GM18868 (cell line): ENCODE results near the gene CLDN15.
A peak's percentile ranks its signal among the peaks of the same experiment; 100 is the strongest.
"Not testable (repeated sequence)": the region's sequence is repeated elsewhere in the genome, so short reads cannot be mapped to it uniquely, and the experiment has no call there.

Source experiments
- ATAC-seq: cut with Tn5 transposase; IDR thresholded peaks from one replicate; pipeline ENCODE4 v1.9.1; 2021; ENCODE audit warnings: mild to moderate bottlenecking, moderate library complexity; ENCODE audit not compliant: unreplicated experiment

The CLDN15 gene, protein sequence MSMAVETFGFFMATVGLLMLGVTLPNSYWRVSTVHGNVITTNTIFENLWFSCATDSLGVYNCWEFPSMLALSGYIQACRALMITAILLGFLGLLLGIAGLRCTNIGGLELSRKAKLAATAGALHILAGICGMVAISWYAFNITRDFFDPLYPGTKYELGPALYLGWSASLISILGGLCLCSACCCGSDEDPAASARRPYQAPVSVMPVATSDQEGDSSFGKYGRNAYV

DNA sequence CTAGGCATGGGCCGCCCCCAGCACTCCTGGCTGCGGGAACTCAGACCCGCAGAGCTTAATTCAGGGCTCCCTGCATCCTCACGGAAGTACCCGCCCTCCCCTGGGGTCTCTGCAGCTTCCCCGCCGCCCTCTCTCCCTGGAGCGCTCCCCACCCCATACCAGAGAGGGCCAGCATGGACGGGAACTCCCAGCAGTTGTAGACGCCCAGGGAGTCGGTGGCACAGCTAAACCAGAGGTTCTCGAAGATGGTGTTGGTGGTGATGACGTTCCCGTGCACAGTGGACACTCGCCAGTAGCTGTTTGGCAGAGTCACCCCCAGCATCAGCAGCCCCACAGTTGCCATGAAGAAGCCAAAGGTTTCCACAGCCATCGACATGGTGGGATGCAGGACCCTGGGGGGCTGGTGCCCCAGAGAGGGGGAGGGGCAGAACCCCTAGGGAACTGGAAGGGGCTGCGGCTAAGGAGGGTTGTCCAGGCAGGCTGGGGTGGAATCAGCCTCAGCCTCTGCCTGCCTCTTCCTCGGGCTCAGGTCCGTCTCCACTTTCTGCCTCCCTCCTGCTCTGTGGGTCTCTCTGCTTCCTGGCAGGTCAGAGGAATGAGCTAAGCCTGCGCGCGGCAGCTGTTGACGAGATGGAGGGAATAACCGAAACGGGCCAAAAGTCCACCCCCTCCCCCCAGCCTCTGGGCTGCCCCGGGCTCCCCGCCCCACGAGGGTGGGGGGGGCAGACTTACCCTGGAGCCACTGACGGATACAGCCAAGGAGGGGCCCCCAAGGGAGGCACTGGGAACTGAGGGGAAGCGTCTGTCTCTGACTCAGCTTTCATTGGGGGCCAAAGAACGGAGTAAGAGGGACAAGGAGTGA is at the start of gene CLDN15:
Gene CLDN15 (minus strand): TSS at position 597 of the 862 bp plus-strand sequence. CDS start 221 bp downstream, at position 376.
- ATAC-seq, result no peak

DNA sequence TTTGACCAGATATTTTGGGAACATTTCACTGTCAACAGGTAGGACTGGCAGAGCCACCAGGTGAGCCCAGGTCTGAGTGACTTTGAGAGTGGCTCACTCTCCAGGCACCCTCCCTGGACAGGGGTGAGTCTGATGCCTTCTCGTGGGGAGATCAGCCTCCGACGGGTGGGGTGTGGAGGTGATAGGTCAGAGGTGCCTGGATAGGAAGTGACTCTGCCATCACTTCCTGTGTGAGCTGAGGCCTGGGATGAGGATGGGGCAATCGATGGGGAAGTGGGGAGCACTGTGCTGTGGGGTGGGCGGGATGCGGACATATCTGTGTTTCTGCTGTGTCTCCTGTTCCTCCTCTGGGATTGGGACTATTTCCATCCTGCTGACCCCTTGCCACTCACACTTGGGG is 49.4 kb upstream of the CLDN15 start:
- ATAC-seq, result no peak

DNA sequence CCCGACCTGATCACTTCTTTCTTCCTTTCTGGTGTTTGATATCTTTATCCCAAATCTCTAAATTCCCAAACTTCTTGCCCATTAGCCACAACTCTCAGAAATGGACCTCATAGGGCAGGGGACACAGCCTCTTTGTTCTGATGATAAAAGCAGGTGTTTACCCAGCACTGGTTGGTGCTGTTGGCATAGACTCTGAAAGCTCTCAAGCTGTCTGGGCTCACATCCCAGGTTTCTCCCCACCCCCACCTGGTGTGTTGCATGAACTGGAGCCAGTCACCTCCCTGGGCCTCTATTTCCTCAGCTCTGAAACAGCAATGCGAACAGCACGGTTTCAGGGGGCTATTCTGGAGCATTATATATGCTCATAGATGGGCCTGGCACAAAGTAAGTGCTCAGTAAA is 48.3 kb upstream of the CLDN15 start:
- not testable (repeated sequence) for ATAC-seq

DNA sequence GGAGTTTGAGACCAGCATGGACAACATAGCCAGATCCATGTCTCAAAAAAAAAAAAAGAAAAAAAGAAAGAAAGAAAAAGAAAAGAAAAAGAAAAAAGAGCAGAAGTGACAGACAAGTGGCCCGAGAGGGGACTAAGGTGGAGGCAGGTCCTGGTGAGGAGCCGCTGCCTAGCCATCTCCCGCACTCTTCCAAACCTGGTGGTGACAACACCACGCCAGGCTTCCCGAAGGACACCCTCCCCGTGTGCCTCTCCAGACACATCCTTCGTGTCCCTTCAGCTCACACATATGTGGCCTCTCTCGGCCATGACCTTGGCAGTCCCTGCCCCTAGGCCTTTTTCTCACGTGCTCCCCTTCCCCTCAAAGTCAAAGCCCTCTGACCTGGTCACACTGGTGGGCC is 47.6 kb upstream of the CLDN15 start:
- no peak for ATAC-seq

DNA sequence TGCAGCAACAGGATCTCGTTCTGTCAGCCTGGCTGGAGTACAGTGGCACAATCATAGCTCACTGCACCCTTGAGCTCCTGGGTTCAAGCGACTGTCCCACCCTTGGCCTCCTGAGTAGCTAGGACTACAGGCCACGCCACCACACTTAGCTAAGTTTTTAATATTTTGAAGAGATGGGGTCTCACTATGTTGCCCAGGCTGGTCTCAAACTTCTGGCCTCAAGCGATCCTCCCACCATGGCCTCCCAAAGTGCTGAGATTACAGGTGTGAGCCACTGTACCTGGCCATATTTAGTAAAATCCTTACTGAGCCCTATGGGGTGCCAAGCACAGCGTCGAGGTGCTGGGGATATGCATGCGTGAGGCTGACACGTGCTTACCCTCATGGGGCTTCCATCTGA is 43.3 kb upstream of the CLDN15 start:
- ATAC-seq, result not testable (repeated sequence)

DNA sequence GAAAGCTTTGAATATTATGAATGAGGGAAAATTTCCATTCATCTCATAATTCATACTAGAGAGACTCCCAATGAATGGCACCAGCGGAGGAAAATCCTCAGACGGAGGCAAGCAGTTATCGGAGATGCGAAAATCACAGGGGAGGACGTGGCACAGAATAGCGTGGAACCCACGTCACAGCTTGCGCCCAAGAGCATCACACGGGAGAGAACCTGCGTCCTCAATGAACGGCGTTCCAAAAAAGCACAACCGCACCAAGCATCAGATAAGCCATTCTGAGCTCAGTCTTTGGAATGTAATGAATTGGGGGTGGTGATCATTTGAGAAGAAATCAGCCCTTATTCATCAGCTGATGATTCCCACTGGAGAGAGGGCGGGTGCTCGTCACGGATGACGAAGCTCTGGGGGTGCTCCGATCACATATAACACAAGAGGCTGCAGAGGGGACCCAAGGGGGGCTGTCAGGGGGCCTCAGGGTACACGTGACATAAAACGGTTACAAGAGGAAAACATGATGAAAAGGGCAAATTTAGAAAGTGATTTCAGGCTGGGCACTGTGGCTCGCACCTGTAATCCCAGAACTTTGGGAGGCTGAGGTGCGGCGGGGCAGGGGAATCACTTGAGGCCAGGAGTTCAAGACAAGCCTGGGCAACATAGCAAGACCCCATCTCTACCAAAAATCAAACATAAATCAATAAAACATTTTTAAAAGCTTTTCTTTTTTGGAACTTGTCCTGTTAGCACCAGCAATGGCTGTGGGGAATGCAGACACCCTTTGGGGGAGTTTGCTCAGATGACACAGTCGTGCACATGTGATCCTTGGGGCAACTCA is 41.1 kb upstream of the CLDN15 start:
- ATAC-seq, result no peak

DNA sequence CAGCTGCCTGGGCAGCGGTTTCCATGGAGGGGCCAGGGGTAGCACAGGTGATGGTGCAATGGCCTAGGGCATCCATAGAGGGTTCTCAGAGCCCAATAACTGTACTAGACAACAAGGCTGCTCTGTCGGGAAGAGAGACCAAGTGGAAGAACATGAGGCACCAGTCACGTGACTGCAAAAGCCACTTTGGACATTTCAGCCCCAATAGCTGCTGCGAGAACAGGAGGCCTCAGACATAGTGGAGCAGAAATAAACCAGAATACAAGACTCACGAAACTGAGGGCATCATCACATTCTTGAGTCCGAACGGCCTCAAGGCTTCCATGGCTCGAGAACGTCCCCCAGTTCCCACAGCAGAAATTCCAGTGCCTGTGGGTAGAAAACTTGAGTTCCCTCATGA is 39.6 kb upstream of the CLDN15 start:
- no peak for ATAC-seq

DNA sequence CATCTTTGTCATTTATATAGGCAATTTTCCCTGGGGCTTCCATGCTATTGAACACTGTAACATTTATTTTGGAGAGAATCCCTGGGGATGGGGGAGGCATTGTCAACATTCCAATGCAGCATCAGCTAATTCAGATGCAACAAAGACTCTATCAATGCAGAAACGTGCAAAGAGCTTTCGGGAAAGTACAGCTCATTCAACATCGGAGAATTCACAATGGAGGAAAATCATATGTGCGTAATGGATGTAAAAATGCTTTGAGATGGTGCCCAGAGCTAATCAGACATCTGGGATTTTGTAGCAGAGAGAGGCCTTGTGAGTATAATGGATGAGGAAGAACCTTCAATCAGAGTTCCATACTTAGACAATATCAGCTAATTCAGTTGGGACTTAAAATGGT is 35.6 kb upstream of the CLDN15 start:
- ATAC-seq, result no peak

DNA sequence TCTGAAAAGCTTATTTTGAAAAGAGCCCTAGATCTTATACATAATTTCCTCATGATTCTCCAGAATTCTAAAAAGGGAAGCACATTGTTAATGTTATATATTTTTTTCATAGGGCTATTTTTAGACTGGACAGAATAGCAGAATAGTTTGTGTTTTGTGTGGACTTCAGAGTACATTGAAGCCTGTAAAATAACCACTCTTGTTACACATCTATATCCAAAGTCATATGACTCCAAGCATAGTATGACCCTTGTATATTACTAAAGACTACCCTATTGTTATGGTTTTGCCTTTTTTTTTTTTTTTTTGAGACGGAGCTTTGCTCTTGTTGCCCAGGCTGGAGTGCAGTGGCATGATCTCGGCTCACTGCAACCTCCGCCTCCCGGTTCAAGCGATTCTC is 33.4 kb upstream of the CLDN15 start:
- no peak for ATAC-seq

DNA sequence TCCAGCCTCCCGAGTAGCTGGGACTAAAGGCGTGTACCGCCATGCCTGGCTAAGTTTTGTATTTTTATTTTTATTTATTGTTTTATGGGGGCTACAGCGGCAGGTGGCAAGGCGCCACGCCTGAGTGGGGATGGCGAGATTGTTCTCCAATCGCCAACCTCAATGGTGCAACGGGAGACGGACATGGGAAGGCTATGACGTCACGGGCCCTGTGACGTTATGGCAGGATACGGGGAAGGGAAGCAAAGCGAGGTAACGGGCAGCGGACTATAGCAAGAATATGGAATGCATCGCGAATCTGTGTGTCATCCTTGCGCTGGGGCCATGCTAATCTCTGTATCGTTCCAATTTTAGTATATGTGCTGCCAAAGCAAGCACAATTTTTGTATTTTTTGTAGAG is 32.1 kb upstream of the CLDN15 start:
- ATAC-seq, result no peak

DNA sequence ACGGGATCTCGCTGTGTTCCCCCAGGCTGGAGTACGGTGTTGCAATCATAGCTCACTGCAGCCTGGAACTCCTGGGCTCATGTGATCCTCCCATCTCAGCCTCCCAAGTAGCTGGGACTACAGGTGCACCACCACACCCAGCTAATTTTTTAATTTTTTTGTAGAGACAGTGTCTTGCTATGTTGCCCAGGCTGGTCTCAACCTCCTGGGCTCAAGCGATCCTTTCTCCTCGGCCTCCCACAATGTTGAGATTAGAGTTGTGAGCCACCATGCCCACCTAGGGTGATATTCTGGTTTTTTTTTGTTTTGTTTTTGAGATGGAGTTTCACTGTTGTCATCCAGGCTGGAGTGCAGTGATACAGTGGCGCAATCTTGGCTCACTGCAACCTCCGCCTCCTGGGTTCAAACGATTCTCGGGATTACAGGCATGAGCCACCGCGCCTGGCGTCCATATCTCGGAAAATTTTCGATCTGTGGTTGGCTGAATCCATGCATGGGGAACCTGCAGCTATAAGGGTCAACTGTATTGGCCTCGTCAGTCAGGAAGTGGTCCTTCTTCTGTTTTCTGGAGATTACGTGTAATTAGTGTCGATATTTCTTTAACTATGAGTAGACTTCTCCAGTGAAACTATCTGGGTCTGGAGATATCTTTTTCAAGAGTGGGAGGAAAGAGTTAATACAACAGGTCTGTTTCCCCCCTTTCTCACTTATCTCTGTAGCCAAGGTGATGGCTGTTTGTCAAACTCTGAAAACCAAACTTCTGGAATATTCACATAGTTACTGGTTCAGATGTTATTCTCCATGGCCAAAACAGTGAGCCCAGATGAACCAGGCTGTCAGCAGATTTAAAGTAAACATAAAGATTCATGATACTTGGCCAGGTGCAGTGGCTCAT is 28.3 kb upstream of the CLDN15 start:
- no peak for ATAC-seq

DNA sequence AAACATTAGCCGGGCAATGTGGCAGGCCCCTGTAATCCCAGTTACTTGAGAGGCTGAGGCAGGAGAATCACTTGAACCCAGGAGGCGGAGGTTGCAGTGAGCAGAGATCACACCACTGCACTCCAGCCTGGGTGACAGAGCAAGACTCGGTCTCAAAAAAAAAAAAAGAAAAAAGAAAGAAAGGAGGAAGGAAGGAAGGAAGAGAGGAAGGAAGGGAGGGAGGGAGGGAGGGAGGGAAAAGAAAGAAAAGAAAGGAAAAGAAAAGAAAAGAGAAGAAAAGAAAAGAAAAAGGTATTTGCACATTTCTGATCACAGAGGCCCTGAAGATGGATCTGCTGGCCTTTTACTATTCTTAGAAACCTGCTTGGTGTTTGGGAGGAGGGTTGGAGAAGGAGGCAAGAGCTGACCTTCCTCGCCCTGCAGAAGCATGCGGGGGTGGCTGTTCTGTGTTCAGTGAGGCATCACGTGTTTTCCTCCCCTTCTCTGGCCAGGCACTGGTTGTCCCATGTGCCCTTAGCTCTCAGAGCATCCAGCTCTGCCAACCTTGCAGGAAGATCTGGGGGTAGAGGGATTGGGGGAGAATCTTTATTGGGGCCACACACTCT is 26.6 kb upstream of the CLDN15 start:
- not testable (repeated sequence) for ATAC-seq

DNA sequence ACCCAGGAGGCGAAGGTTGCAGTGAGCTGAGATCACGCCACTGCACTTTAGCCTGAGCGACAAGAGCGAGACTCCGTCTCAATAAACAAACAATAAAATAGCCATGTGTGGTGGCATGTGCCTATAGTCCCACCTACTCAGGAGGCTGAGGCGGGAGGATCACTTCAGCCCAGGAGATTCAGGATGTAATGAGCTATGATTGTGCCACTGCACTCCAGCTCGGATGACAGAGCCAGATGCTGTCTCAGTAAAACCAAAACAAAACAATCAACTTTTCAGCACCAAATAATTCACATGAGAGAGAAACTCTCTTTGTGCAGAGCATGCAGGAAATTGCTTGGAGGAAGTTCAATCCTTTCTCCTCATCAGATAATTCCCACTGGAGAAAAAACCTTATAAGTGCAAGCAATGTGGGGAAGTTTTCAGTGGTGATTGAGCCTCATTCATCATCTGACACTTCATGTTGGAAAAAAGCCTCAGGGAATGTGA is 20.7 kb upstream of the CLDN15 start:
- ATAC-seq, result no peak

DNA sequence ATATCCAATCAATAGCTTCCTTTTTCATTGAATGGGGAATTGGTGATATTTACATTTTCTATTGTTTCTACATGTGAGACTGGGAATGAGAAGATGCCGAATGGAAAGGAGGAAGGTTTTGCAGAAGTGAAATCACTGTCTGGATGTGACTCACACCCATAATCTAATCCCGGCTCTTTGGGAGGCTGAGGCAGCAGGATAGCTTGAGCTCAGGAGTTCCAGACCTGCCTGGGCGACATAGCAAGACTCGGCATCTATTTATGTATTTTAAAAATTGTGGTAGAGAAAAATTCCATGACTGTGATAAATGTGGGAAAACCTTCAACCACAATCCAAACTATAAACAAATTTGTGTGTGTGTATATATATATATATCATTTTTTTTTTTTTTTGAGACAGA is 18.2 kb upstream of the CLDN15 start:
- ATAC-seq, result no peak

DNA sequence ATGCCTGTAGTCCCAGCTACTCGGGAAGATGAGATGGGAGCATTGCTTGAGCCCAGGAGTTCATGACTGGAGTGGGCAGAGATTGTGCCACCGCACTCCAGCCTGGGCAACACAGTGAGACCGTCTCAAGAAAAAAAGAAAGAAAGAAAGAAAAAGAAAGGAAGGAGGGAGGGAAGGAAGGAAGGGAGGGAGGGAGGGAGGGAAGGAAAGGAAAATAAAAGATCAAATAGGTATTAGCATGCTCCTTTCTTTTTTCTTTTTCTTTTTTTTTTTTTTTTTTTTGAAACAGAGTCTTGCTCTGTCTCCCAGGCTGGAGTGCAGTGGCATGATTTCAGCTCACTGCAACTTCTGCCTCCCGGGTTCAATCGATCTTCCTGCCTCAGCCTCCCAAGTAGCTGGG is 15.6 kb upstream of the CLDN15 start:
- not testable (repeated sequence) for ATAC-seq

DNA sequence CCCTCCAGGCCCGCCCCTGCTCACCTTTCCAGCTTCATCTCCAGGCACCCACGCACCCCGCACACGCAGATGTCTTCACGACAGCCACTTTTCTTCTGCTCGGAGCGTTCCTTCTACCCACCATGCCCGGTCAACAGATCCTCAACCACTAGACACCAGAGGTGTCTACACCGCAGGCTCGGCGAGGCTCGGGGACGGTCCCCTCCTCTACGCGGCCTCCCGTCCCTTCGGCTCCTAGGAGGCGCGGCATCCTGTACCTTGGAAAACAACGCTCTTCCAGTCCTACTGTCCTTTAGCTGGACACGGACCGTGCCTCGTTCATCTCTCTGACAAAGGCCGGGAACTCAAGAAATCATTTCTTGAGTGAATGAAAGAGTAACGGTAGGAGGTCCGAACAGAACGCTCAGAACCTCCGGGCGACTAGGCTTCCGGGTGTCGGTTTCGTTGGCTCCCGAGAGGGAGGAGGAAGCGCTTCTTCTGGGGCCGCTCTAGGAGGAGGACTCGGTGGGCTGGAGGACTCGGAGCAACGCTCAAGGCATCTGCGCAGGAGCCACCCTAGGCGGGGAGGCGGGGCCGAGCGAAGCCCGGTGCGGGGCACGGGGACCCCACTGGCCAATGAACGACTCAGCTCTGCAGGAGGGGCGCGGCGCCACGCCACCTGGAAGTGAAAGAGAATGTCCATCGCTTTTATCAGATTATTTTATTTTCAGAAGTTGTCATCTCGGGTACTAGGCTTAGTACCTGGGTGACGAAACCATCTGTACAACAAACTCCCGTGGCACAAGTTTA is 14.5 kb upstream of the CLDN15 start:
- ATAC-seq, result peak; percentile 96

DNA sequence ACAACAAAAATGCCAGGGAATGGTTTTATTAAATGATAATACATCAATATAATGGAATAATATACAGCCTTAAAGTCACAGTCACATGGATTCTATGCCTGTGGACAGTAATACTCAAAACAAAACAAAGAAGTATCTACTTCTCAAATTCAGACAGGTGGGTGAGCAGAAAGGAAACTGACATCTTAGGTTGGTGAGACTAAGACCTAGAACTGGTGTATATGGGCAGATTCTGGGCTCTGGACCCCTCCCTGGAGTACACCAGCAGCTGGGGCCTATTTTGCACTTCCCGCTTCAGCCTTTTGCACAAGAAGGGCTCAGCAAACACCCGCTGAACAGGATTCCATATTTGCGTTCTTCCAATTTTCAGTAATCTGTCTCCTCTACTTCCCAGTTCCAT is 12.7 kb upstream of the CLDN15 start:
- ATAC-seq, result peak; percentile 35

DNA sequence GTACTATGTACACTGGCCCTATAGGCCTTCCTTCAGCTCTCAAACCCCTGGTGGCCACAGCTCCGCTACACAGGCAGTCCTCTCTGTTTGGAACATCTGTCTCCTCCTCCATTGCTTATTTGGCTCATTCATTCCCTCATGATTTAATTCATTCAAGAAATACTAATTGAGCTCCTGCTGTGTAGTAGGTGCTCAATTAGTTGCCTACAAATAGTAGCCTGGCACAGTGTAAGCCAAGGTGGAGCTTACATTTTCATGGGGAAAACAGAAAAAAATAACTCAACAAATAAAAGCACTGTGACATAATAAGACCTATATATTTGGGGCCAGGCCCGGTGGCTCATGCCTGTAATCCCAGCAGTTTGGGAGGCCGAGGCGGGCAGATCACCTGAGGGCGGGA is 10.7 kb upstream of the CLDN15 start:
- ATAC-seq, result no peak

DNA sequence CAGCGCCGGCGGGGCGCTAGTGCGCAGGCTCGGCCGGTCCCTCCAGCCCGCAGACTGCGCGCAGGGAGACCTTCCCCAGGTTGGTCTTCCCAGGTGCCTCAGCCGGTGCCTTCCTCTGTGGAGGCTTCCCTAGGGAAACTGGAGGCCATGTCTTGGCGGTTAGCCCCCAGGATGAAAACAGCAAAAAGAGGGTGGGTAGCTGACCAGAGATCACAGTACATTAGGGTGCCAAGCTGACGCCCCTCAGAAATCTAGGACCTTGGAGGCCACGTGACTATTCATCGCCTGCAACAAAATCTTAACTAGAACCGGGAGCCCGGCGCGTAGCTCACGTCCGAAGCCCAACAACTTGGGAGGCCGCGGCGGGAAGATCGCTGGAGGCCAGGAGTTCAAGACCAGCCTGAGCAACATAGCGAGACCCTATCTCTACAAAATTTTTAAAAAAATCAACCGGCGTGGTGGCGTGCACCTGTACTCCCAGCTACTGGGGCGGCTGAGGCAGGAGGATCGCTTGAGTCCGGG is 7.6 kb upstream of the CLDN15 start:
- ATAC-seq, result no peak
